Stomach (tissue), 9 donors: ENCODE results near the gene ACTR5. TPM values are rescaled to one million over a fixed set of nuclear protein-coding genes. Genes with fewer than 3 reads are reported as not detected.

Experiments used
- DNase-seq, 2 donors: peaks; one replicate each; pipeline versions ENCODE4 v3.0.0 to v3.0.0-alpha.2; 2013 to 2019
- H3K27ac ChIP-seq, 5 donors: fragments of 200-600 bp in 4 of 5; sonication (generic) in 4 of 5; one replicate each; pipeline ENCODE4 v1.5.1; 2013 to 2019; ENCODE audit warnings: mild to moderate bottlenecking in 1 of 5, moderate library complexity in 1 of 5
- H3K27me3 ChIP-seq, 3 donors: fragments of 200-600 bp; sonication (generic); one replicate each; pipeline ENCODE4 v1.5.1; 2017 to 2019; ENCODE audit warnings: mixed run types in 1 of 3
- H3K36me3 ChIP-seq, 4 donors: fragments of 200-600 bp; sonication (generic); 1 replicate in 3 of 4; 2 replicates in 1 of 4; pipeline ENCODE4 v1.5.1; 2016 to 2019
- H3K4me1 ChIP-seq, 4 donors: fragments of 200-600 bp; sonication (generic); one replicate each; pipeline ENCODE4 v1.5.1; 2016 to 2019
- H3K4me3 ChIP-seq, 4 donors: fragments of 200-600 bp; sonication (generic) in 3 of 4; one replicate each; pipeline ENCODE4 v1.5.1; 2016 to 2019; ENCODE audit warnings: mild to moderate bottlenecking in 1 of 4
- H3K9me3 ChIP-seq, 4 donors: fragments of 200-600 bp; sonication (generic); one replicate each; pipeline ENCODE4 v1.5.1; 2016 to 2019
- EP300 ChIP-seq: sonication (generic); formaldehyde crosslinking; IDR thresholded peaks from one replicate; pipeline ENCODE4 v1.6.1; 2017; ENCODE audit warnings: antibody characterized with exemption
- POLR2A ChIP-seq, 4 donors: fragments of 450-650 bp; IDR thresholded peaks; one replicate each; pipeline ENCODE4 v1.6.1; 2016; ENCODE audit warnings: antibody characterized with exemption in 4 of 4, control low read depth in 2 of 4, mild to moderate bottlenecking in 1 of 4, moderate library complexity in 1 of 4
- POLR2AphosphoS5 ChIP-seq, 3 donors: sonication (generic); formaldehyde crosslinking; IDR thresholded peaks; one replicate each; pipeline ENCODE4 v1.6.1; 2016; ENCODE audit warnings: antibody characterized with exemption in 3 of 3
- WGBS, 5 donors: extraction: QIAGEN DNeasy Blood & Tissue Kit in 3 of 5; methylation state at CpG; one replicate each; pipeline versions ENCODE4 v1.1.5 to v1.1.7; 2013 to 2018; 5-methylcytosine and 5-hydroxymethylcytosine counted together
- intact Hi-C: fragments of 100-400 bp; cut with DNase I; formaldehyde crosslinking; loops from one replicate; pipeline ENCODE4 v1.15.1; 2023; ENCODE audit warnings: low total_unique reads
- polyA plus RNA-seq, 3 donors: library from polyadenylated mRNA; stranded (reverse); fragments of 200-250 nt; gene quantifications; one replicate each; pipeline ENCODE4 v1.2.3, GENCODE V29; 2013
- total RNA-seq, 5 donors: library from RNA; depleted of rRNA; stranded (reverse); fragments of >200 nt; gene quantifications; one replicate each; pipeline versions ENCODE4 v1.1.0 to v1.2.3, GENCODE V29; 2014 to 2016
- TF ChIP-seq, protein P1 (sequence below), 7 experiments: fragments of 450-650 bp in 4 of 7; fragments of 200-600 bp in 3 of 7; sonication (generic) in 3 of 7; IDR thresholded peaks; one replicate each; pipeline ENCODE4 v1.5.1; 2016 to 2019; ENCODE audit warnings: antibody characterized with exemption in 7 of 7, control low read depth in 2 of 7, mild to moderate bottlenecking in 1 of 7
- donor health status: healthy with polysubstance abuse.
- donor health status: Bipolar disorder and iron deficiency.
- donor health status: healthy.

ACTR5 gene
- total and polyA plus RNA-seq, 8 donors: 3.6 to 68.1 (median 6.5) TPM

- peak in 1 of 2 donors; percentile 8 for DNase-seq
Observed at GRCh38 chr20:38724626-38725147, 23.6 kb upstream of the ACTR5 start.

GRCh38 chr20:38725148-38725901, 22.9 kb upstream of the ACTR5 start:
- Histone ChIP-seq H3K4me3 (no peak overlapping the region), H3K27me3 (peaks cover 69 to 100% (median 100%) of the 10 kb centered on the region in 3 donors), H3K36me3 (no peaks in the 10 kb centered on the region), H3K4me1 (peaks cover 12 to 65% (median 39%) of the 10 kb centered on the region in 4 donors), H3K9me3 (peaks cover 0 to 11% (median 0%) of the 10 kb centered on the region in 4 donors), H3K27ac (no peak overlapping the region)
- 5 to 8% (median 6%) methylated on average over 29 to 35 of the region's 35 CpGs for WGBS, 5 donors
- intact Hi-C loops: no loop called here
- DNase-seq: peak in 1 of 2 donors; percentile 16
- TF ChIP-seq POLR2A (IDR thresholded peaks at IDR 0.05) (no peak), EP300 (no peak), POLR2AphosphoS5 (IDR thresholded peaks at IDR 0.05) (no peak)

More at GRCh38 chr20:38724626-38725147, 23.6 kb upstream of the ACTR5 start:
- TF ChIP-seq POLR2AphosphoS5 (IDR thresholded peaks at IDR 0.05) (no peak), POLR2A (IDR thresholded peaks at IDR 0.05) (no peak), EP300 (no peak)
- TF ChIP-seq, protein P1, sequence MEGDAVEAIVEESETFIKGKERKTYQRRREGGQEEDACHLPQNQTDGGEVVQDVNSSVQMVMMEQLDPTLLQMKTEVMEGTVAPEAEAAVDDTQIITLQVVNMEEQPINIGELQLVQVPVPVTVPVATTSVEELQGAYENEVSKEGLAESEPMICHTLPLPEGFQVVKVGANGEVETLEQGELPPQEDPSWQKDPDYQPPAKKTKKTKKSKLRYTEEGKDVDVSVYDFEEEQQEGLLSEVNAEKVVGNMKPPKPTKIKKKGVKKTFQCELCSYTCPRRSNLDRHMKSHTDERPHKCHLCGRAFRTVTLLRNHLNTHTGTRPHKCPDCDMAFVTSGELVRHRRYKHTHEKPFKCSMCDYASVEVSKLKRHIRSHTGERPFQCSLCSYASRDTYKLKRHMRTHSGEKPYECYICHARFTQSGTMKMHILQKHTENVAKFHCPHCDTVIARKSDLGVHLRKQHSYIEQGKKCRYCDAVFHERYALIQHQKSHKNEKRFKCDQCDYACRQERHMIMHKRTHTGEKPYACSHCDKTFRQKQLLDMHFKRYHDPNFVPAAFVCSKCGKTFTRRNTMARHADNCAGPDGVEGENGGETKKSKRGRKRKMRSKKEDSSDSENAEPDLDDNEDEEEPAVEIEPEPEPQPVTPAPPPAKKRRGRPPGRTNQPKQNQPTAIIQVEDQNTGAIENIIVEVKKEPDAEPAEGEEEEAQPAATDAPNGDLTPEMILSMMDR (IDR thresholded peaks at IDR 0.05): no peak
- H3K4me3 ChIP-seq: no peak overlapping the region
- peaks cover 0 to 11% (median 0%) of the 10 kb centered on the region in 4 donors for H3K9me3 ChIP-seq
- intact Hi-C loops: no loop called here
- 2 to 4% (median 3%) methylated on average over 25 to 46 of the region's 46 CpGs; no CpG with 5 or more reads in 1 of the 5 donors for WGBS, 5 donors
- H3K27me3 ChIP-seq: peaks cover 62 to 100% (median 98%) of the 10 kb centered on the region in 3 donors
- no peaks in the 10 kb centered on the region for H3K36me3 ChIP-seq
- no peak overlapping the region for H3K27ac ChIP-seq
- H3K4me1 ChIP-seq: peaks cover 7 to 61% (median 34%) of the 10 kb centered on the region in 4 donors

DNA sequence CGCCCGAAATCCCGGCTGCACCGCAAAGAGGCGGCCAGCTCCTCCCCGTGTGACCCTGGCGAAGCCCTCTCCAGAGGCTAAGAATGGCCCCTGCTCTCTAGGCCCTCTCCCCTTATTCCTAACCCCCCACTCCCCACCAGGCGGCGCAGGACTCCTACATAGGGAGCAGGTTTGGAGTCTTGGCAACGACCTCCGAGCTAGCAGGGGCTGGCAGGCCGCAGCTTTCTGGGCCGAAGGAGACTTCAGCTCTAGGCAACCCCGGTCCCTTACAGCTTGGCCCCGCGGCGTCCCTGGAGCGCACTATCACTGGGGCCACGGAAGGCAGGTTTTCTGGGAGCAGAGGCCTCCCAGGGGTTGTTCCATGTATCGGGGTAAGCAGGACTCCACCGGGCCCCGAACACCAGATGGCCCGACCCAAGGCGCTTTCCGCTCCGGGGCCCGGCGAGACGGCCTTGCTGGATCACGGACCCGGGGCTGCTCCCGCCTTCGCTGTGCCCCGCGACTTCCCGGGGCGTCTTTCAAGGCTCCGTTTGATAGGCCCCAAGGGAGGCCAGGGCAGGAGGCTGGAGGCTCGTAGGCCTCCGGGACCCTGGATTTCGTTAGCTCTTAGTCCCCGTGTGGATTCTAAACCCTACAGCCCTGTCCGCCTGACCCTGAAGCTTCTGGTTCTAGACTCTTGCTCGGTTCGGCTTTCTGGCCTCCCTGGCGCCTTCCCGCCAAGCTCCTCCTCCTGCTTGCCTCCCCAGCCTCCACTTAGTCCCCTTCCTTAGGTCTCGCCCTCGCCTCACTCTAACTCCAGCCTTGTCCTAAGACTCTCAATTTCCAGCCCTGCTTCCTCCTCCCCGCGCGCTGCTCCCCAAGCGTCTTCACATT, 22.1 kb upstream of the ACTR5 start:
- Histone ChIP-seq H3K36me3 (no peaks in the 10 kb centered on the region), H3K4me1 (peaks cover 21 to 74% (median 47%) of the 10 kb centered on the region in 4 donors), H3K9me3 (peaks cover 0 to 11% (median 0%) of the 10 kb centered on the region in 4 donors), H3K4me3 (no peak overlapping the region), H3K27ac (no peak overlapping the region), H3K27me3 (peaks cover 77 to 100% (median 100%) of the 10 kb centered on the region in 3 donors)
- peak; percentile 33 to 63 for DNase-seq
- no peak for TF ChIP-seq POLR2A (IDR thresholded peaks at IDR 0.05)
- TF ChIP-seq, protein P1 (IDR thresholded peaks at IDR 0.05): peak in 2 of 7 experiments; percentile 8 to 10
- intact Hi-C loops: no loop called here
- 9 to 14% (median 10%) methylated on average over 32 to 53 of the region's 53 CpGs for WGBS, 5 donors

- Histone ChIP-seq H3K4me1 (peaks cover 25 to 81% (median 54%) of the 10 kb centered on the region in 4 donors), H3K27ac (no peak overlapping the region), H3K36me3 (no peaks in the 10 kb centered on the region), H3K4me3 (no peak overlapping the region), H3K9me3 (peaks cover 0 to 11% (median 0%) of the 10 kb centered on the region in 4 donors), H3K27me3 (peaks cover 74 to 100% (median 100%) of the 10 kb centered on the region in 3 donors)
- intact Hi-C loops: no loop called here
- TF ChIP-seq, protein P1 (IDR thresholded peaks at IDR 0.05): no peak
- no peak for TF ChIP-seq POLR2AphosphoS5 (IDR thresholded peaks at IDR 0.05)
- no peak for TF ChIP-seq EP300
- no peak for TF ChIP-seq POLR2A (IDR thresholded peaks at IDR 0.05)
- 5 to 6% (median 5%) methylated on average over 39 to 43 of the region's 43 CpGs for WGBS, 5 donors
- peak in 1 of 2 donors; percentile 58 for DNase-seq
Observed at GRCh38 chr20:38726804-38727606, 21.3 kb upstream of the ACTR5 start.
